HCT116 (cell line): Measurements from ENCODE around the gene FOXA2. TPM values are rescaled to one million over a fixed set of nuclear protein-coding genes. Genes with fewer than 3 reads are reported as not detected.

ENCODE experiments used
- ATAC-seq: fragments of 200-7000 bp; cut with Tn5 transposase; 2 replicates; pipeline ENCODE4 v1.9.1; 2020; ENCODE audit warnings: mild to moderate bottlenecking, moderate library complexity
- BruUV-seq: library from RNA; stranded (reverse); fragments of 400-500 nt; replicated peaks from 2 replicates; lab custom pipeline; 2021; lab: Mats Ljungman, UMichigan
- CTCF ChIA-PET: fragments of 300-600 bp; sonication (Branson Sonifier 250); formaldehyde crosslinking; loops from one replicate; lab custom pipeline; 2021; ENCODE audit warnings: antibody characterized with exemption; lab: Charles Lee
- POLR2A ChIA-PET: fragments of 300-600, 350-600 bp; sonication (Branson Sonifier 250); formaldehyde crosslinking; loops from one replicate; lab custom pipeline; 2021; ENCODE audit warnings: antibody characterized with exemption; lab: Charles Lee
- RAD21 ChIA-PET, 2 experiments: fragments of 300-600 bp; sonication (Branson Sonifier 250); formaldehyde crosslinking; loops; one replicate each; lab custom pipeline; 2023; ENCODE audit warnings: low total read pairs in 2 of 2; ENCODE audit not compliant: uncharacterized antibody in 2 of 2, unreplicated experiment in 2 of 2, low non-redundant PET in 1 of 2; lab: Charles Lee
- DNase-seq: peaks from one replicate; pipeline ENCODE4 v3.0.0-alpha.2; 2010; ENCODE audit warnings: low read depth, low spot score
- H2AFZ ChIP-seq: fragments of 200-600 bp; shearing (Covaris generic), sonication (generic); 2 replicates; pipeline ENCODE4 v1.6.1; 2017; ENCODE audit warnings: low read depth, mixed run types, mixed read lengths, antibody characterized with exemption, low read length; ENCODE audit not compliant: poor library complexity, severe bottlenecking
- H3K27ac ChIP-seq: 2 replicates; pipeline ENCODE4 v1.5.1; 2012; ENCODE audit warnings: low read depth, low read length
- H3K27me3 ChIP-seq: fragments of 200-600 bp; sonication (generic); 2 replicates; pipeline ENCODE4 v1.6.1; 2016; ENCODE audit warnings: mixed run types, low read length, mixed read lengths; ENCODE audit not compliant: insufficient read depth
- H3K36me3 ChIP-seq, 2 experiments: fragments of 200-500 bp in 1 of 2; fragments of 200-600 bp in 1 of 2; sonication (Bioruptor generic) in 1 of 2; sonication (generic) in 1 of 2; 2 replicates each; pipeline versions ENCODE4 v1.5.1 to v1.6.1; 2014 to 2016; ENCODE audit warnings: low read length in 2 of 2, inconsistent platforms in 1 of 2, mixed read lengths in 1 of 2, mixed run types in 1 of 2; ENCODE audit not compliant: insufficient read depth in 2 of 2, control insufficient read depth in 1 of 2
- H3K4me1 ChIP-seq, 2 experiments: fragments of 200-600 bp in 1 of 2; sonication (generic) in 1 of 2; 2 replicates each; pipeline versions ENCODE4 v1.5.1 to v1.6.1; 2012 to 2017; ENCODE audit warnings: low read length in 2 of 2, inconsistent platforms in 1 of 2, mild to moderate bottlenecking in 1 of 2, mixed read lengths in 1 of 2, mixed run types in 1 of 2, moderate library complexity in 1 of 2; ENCODE audit not compliant: insufficient read depth in 2 of 2, control insufficient read depth in 1 of 2
- H3K4me2 ChIP-seq: fragments of 200-600 bp; sonication (generic); 2 replicates; pipeline ENCODE4 v1.6.1; 2017; ENCODE audit warnings: mixed run types, low read length, mixed read lengths
- H3K4me3 ChIP-seq, 2 experiments: fragments of 200-600 bp in 1 of 2; sonication (generic) in 1 of 2; replicated peaks in 1 of 2; 2 replicates each; pipeline ENCODE4 v1.5.1; 2011 to 2016; ENCODE audit warnings: low read length in 2 of 2, control low read depth in 1 of 2, low read depth in 1 of 2, mild to moderate bottlenecking in 1 of 2, mixed read lengths in 1 of 2, mixed run types in 1 of 2
- H3K79me2 ChIP-seq: fragments of 200-600 bp; sonication (generic); 2 replicates; pipeline ENCODE4 v1.6.1; 2017; ENCODE audit warnings: mild to moderate bottlenecking, mixed run types, low read length, moderate library complexity, mixed read lengths; ENCODE audit not compliant: insufficient read depth
- H3K9ac ChIP-seq: fragments of 200-600 bp; sonication (generic); 2 replicates; pipeline ENCODE4 v1.6.1; 2016; ENCODE audit warnings: low read length, mixed read lengths
- H3K9me2 ChIP-seq: fragments of 200-600 bp; sonication (generic), shearing (Covaris generic); 2 replicates; pipeline ENCODE4 v1.6.1; 2017; ENCODE audit warnings: mixed run types, mild to moderate bottlenecking, moderate library complexity; ENCODE audit not compliant: insufficient read depth
- H3K9me3 ChIP-seq, 2 experiments: fragments of 200-500 bp in 1 of 2; fragments of 200-600 bp in 1 of 2; sonication (Bioruptor generic) in 1 of 2; sonication (generic) in 1 of 2; 2 replicates each; pipeline ENCODE4 v1.6.1; 2014 to 2017; ENCODE audit warnings: low read length in 2 of 2, mixed read lengths in 2 of 2, inconsistent platforms in 1 of 2, low read depth in 1 of 2, mild to moderate bottlenecking in 1 of 2, mixed run types in 1 of 2, moderate library complexity in 1 of 2; ENCODE audit not compliant: control insufficient read depth in 1 of 2, insufficient read depth in 1 of 2
- H4K20me1 ChIP-seq: fragments of 200-600 bp; sonication (generic), shearing (Covaris generic); 2 replicates; pipeline ENCODE4 v1.6.1; 2017; ENCODE audit warnings: mixed run types, mild to moderate bottlenecking, moderate library complexity; ENCODE audit not compliant: insufficient read depth
- ATF3 ChIP-seq: IDR thresholded peaks from 2 replicates; pipeline ENCODE4 v1.6.1; 2012
- CBX3 ChIP-seq: IDR thresholded peaks from 2 replicates; pipeline ENCODE4 v1.6.1; 2012; ENCODE audit warnings: low read depth
- CEBPB ChIP-seq: IDR thresholded peaks from 2 replicates; pipeline ENCODE4 v1.6.1; 2012; ENCODE audit warnings: low read depth
- CTCF ChIP-seq, 3 experiments: fragments of 200-600 bp in 1 of 3; sonication (generic) in 1 of 3; IDR thresholded peaks in 2 of 3; conservative IDR thresholded peaks in 1 of 3; 2 replicates each; pipeline ENCODE4 v1.5.1; 2012 to 2017; ENCODE audit warnings: low read depth in 2 of 3, low read length in 2 of 3, antibody characterized with exemption in 1 of 3, borderline replicate concordance in 1 of 3, control low read depth in 1 of 3, mild to moderate bottlenecking in 1 of 3, mixed read lengths in 1 of 3, mixed run types in 1 of 3, moderate library complexity in 1 of 3; ENCODE audit not compliant: insufficient read depth in 1 of 3
- ELF1 ChIP-seq: IDR thresholded peaks from 2 replicates; pipeline ENCODE4 v1.6.1; 2012; ENCODE audit warnings: low read depth, borderline replicate concordance
- FOSL1 ChIP-seq: IDR thresholded peaks from 2 replicates; pipeline ENCODE4 v1.6.1; 2012; ENCODE audit warnings: low read depth
- MAX ChIP-seq: IDR thresholded peaks from 2 replicates; pipeline ENCODE4 v1.6.1; 2012
- POLR2AphosphoS5 ChIP-seq: IDR thresholded peaks from 2 replicates; pipeline ENCODE4 v1.6.1; 2011; ENCODE audit warnings: mild to moderate bottlenecking, low read depth, low read length, moderate library complexity
- RAD21 ChIP-seq: IDR thresholded peaks from 2 replicates; pipeline ENCODE4 v1.6.1; 2012; ENCODE audit warnings: low read depth, mild to moderate bottlenecking
- REST ChIP-seq: IDR thresholded peaks from 2 replicates; pipeline ENCODE4 v1.6.1; 2012; ENCODE audit warnings: low read depth
- SIN3A ChIP-seq: IDR thresholded peaks from 2 replicates; pipeline ENCODE4 v1.6.1; 2012; ENCODE audit warnings: low read depth
- SP1 ChIP-seq: IDR thresholded peaks from 2 replicates; pipeline ENCODE4 v1.6.1; 2012; ENCODE audit warnings: low read depth
- SRF ChIP-seq: IDR thresholded peaks from 2 replicates; pipeline ENCODE4 v1.6.1; 2012; ENCODE audit warnings: low read depth
- TCF7L2 ChIP-seq: IDR thresholded peaks from 2 replicates; pipeline ENCODE4 v1.7.0; 2011; ENCODE audit warnings: borderline replicate concordance, inconsistent platforms; ENCODE audit not compliant: insufficient read depth, insufficient read length; ENCODE audit errors: extremely low read depth
- YY1 ChIP-seq: IDR thresholded peaks from 2 replicates; pipeline ENCODE4 v1.6.1; 2011; ENCODE audit warnings: low read length, low read depth, moderate library complexity, mild to moderate bottlenecking; ENCODE audit not compliant: insufficient replicate concordance; ENCODE audit errors: extremely low read depth
- ZFX ChIP-seq: fragments of 450-650 bp; IDR thresholded peaks from 2 replicates; pipeline ENCODE4 v1.6.1; 2017
- ZNF274 ChIP-seq: fragments of 200-500 bp; sonication (Bioruptor generic); IDR thresholded peaks from 2 replicates; pipeline ENCODE4 v1.6.1; 2014; ENCODE audit warnings: mild to moderate bottlenecking, low read depth, low read length, inconsistent platforms
- intact Hi-C: fragments of 100-400 bp; cut with micrococcal nuclease; formaldehyde crosslinking; loops from 2 replicates; pipeline ENCODE4 v1.10.0; 2022
- total RNA-seq: library from RNA; stranded (reverse); gene quantifications from one replicate; pipeline ENCODE4 v1.2.1, GENCODE V29; 2021; ENCODE audit not compliant: unreplicated experiment

Gene FOXA2
- total RNA-seq, 1 experiment from 2014 or later: 0.10 TPM

- ATAC-seq (no peak), DNase-seq (no peak)
- Histone ChIP-seq H2AFZ (no peak overlapping the region), H3K27me3 (peaks cover 18% of the 10 kb centered on the region), H3K9me2 (no peaks in the 10 kb centered on the region), H3K4me2 (no peak overlapping the region), H3K36me3 (no peaks in the 10 kb centered on the region), H3K4me3 (no peak overlapping the region), H3K79me2 (no peaks in the 10 kb centered on the region), H4K20me1 (no peaks in the 10 kb centered on the region), H3K9me3 (no peaks in the 10 kb centered on the region), H3K27ac (no peak overlapping the region), H3K4me1 (no peaks in the 10 kb centered on the region), H3K9ac (no peak overlapping the region)
- ChIA-PET RAD21 (no interaction called here), CTCF (no interaction called here), POLR2A (no interaction called here)
- intact Hi-C loops: no loop called here
- TF ChIP-seq YY1: no peak
- TF ChIP-seq POLR2AphosphoS5: no peak
- TF ChIP-seq SRF: no peak
- no peak for TF ChIP-seq ZNF274
- TF ChIP-seq CBX3: no peak
- TF ChIP-seq ELF1: no peak
- TF ChIP-seq ZFX: no peak
- TF ChIP-seq ATF3: no peak
- no peak for TF ChIP-seq RAD21
- no peak for TF ChIP-seq SIN3A
- TF ChIP-seq CTCF (IDR thresholded peaks at IDR 0.05 in 2 of 3, conservative IDR thresholded peaks at IDR 0.05 in 1 of 3; ENCODE audit: borderline replicate concordance in 1 of 3, insufficient read depth in 1 of 3, low read depth in 2 of 3, low read length in 2 of 3): no peak
- TF ChIP-seq CEBPB: no peak
- TF ChIP-seq FOSL1: no peak
- TF ChIP-seq REST: no peak
- TF ChIP-seq SP1: no peak
- TF ChIP-seq TCF7L2: no peak
- no peak for TF ChIP-seq MAX
- BruUV-seq: no TSS peak
Observed at GRCh38 chr20:22611636-22612035, 27.3 kb upstream of the FOXA2 start.
